Gastroesophageal sphincter (tissue), 4 donors: Measurements from ENCODE around the gene PSMB7. TPM values are rescaled to one million over a fixed set of nuclear protein-coding genes. Genes with fewer than 3 reads are reported as not detected.

Experiments
- ATAC-seq: fragments of 150-250 bp; one replicate; pipeline ENCODE4 v1.9.1; 2016; ENCODE audit warnings: mild to moderate bottlenecking, moderate library complexity
- H3K27ac ChIP-seq, 4 donors: fragments of 200-600 bp; sonication (generic) in 3 of 4; 1 replicate in 3 of 4; 2 replicates in 1 of 4; pipeline ENCODE4 v1.5.1; 2016 to 2019
- H3K27me3 ChIP-seq: fragments of 200-600 bp; sonication (generic); one replicate; pipeline ENCODE4 v1.5.1; 2019
- H3K36me3 ChIP-seq, 2 donors: fragments of 200-600 bp; sonication (generic); one replicate each; pipeline ENCODE4 v1.5.1; 2019; ENCODE audit warnings: control low read depth in 1 of 2
- H3K4me1 ChIP-seq, 3 donors: fragments of 200-600 bp; sonication (generic); 1 replicate in 2 of 3; 2 replicates in 1 of 3; pipeline ENCODE4 v1.5.1; 2016 to 2019; ENCODE audit warnings: control low read depth in 2 of 3
- H3K4me3 ChIP-seq, 2 donors: fragments of 200-600 bp; sonication (generic); one replicate each; pipeline ENCODE4 v1.5.1; 2019; ENCODE audit warnings: mild to moderate bottlenecking in 1 of 2, moderate library complexity in 1 of 2
- H3K9me3 ChIP-seq, 3 donors: fragments of 200-600 bp; sonication (generic); one replicate each; pipeline ENCODE4 v1.5.1; 2017 to 2019; ENCODE audit warnings: control low read depth in 2 of 3
- CTCF ChIP-seq, 4 experiments: fragments of 200-600 bp in 2 of 4; fragments of 450-650 bp in 2 of 4; sonication (generic) in 1 of 4; IDR thresholded peaks; one replicate each; pipeline ENCODE4 v1.5.1; 2017 to 2019; ENCODE audit warnings: antibody characterized with exemption in 4 of 4, mild to moderate bottlenecking in 2 of 4, moderate library complexity in 2 of 4
- EP300 ChIP-seq: sonication (generic); formaldehyde crosslinking; IDR thresholded peaks from one replicate; pipeline ENCODE4 v1.6.1; 2017; ENCODE audit warnings: antibody characterized with exemption, mild to moderate bottlenecking
- POLR2A ChIP-seq, 2 donors: fragments of 450-650 bp; IDR thresholded peaks; one replicate each; pipeline ENCODE4 v1.6.1; 2017; ENCODE audit warnings: antibody characterized with exemption in 2 of 2, mild to moderate bottlenecking in 2 of 2, moderate library complexity in 1 of 2
- POLR2AphosphoS5 ChIP-seq: sonication (generic); formaldehyde crosslinking; IDR thresholded peaks from one replicate; pipeline ENCODE4 v1.6.1; 2017; ENCODE audit warnings: antibody characterized with exemption
- WGBS, 2 donors: methylation state at CpG; one replicate each; pipeline ENCODE4 v1.1.5; 2018; ENCODE audit warnings: low coverage in 1 of 2; 5-methylcytosine and 5-hydroxymethylcytosine counted together
- total RNA-seq, 4 donors: library from RNA; depleted of rRNA; stranded (reverse); fragments of >200 nt; gene quantifications; one replicate each; pipeline ENCODE4 v1.1.0, GENCODE V29; 2016

PSMB7 gene
- total RNA-seq, 4 donors from 2014 or later: 116 to 152 (median 144) TPM

DNA sequence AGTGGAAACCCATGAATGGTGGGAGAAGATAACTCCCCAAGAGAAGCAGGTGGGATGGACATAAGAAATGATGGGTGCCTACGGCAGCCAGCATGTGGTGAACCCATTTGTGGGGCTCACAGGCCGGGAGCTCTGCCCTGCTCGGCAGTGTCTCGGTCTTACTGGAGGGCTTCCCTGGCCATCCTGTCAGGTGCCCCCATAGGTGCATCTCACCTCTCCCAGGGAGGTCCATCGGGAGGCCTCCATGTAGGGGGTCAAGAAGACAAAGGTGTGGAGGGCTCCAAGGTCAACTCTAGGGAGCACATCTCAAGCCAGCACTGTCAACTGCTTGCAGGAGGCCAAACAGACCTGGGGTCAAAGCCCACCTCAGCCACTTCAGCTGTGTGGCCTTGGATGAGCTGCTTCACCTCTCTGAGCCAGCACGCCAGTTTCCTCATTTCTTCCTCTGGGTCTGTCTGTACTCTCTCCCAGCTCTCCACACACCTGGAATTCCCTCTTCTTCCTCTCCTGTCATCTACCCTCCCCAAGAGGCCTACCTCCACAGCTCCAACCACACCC lies 24.5 kb upstream of the PSMB7 start:
- TF ChIP-seq CTCF (IDR thresholded peaks at IDR 0.05) (no peak), POLR2A (IDR thresholded peaks at IDR 0.05) (no peak), EP300 (no peak), POLR2AphosphoS5 (no peak)
- no peak overlapping the region for H3K27ac ChIP-seq
- ATAC-seq: no peak
- no peak overlapping the region for H3K4me3 ChIP-seq
- no peaks in the 10 kb centered on the region for H3K36me3 ChIP-seq
- 86 to 100% methylated on average over 1 of the region's 6 CpGs for WGBS, 2 donors
- peaks cover 0 to 15% (median 0%) of the 10 kb centered on the region in 3 donors for H3K9me3 ChIP-seq
- peaks cover 48% of the 10 kb centered on the region for H3K27me3 ChIP-seq
- H3K4me1 ChIP-seq: no peaks in the 10 kb centered on the region

DNA sequence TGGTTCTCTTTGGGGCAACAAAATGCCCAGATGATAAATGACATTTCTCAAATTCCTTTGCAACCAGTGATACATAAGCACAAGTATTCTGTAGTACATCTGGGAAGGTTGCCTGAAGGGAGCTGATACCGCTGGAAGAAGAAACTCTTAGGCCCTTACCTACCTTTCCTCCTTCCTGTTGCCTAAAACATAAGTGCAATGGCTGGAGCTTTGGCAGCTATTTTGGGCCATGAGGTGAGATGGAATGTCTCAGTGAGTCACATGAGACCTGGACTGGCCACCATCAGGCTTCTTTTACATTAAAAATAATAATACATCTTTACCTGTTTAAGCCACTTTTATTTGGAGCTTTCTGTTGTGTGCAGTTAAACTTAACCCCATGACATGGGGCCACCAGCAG lies 23.8 kb upstream of the PSMB7 start:
- 83 to 100% methylated on average over 1 of the region's 1 CpG for WGBS, 2 donors
- Histone ChIP-seq H3K9me3 (peaks cover 0 to 15% (median 0%) of the 10 kb centered on the region in 3 donors), H3K27ac (no peak overlapping the region), H3K4me1 (no peaks in the 10 kb centered on the region), H3K36me3 (no peaks in the 10 kb centered on the region), H3K27me3 (peaks cover 48% of the 10 kb centered on the region), H3K4me3 (no peak overlapping the region)
- no peak for ATAC-seq
- TF ChIP-seq POLR2AphosphoS5: no peak
- TF ChIP-seq POLR2A (IDR thresholded peaks at IDR 0.05): no peak
- no peak for TF ChIP-seq EP300
- TF ChIP-seq CTCF (IDR thresholded peaks at IDR 0.05): no peak

- WGBS, 2 donors: 83 to 93% methylated on average over 4 to 8 of the region's 9 CpGs
- Histone ChIP-seq H3K4me3 (no peak overlapping the region), H3K27ac (no peak overlapping the region), H3K36me3 (no peaks in the 10 kb centered on the region), H3K9me3 (peaks cover 0 to 15% (median 0%) of the 10 kb centered on the region in 3 donors), H3K4me1 (no peaks in the 10 kb centered on the region), H3K27me3 (peaks cover 48% of the 10 kb centered on the region)
- no peak for ATAC-seq
- TF ChIP-seq EP300 (no peak), CTCF (IDR thresholded peaks at IDR 0.05) (no peak), POLR2AphosphoS5 (no peak), POLR2A (IDR thresholded peaks at IDR 0.05) (no peak)
Measured at GRCh38 chr9:124438091-124438490, 22.8 kb upstream of the PSMB7 start.

GRCh38 chr9:124437086-124437485 lies 21.8 kb upstream of the PSMB7 start:
- Histone ChIP-seq H3K27ac (no peak overlapping the region), H3K36me3 (no peaks in the 10 kb centered on the region), H3K27me3 (peaks cover 51% of the 10 kb centered on the region), H3K4me1 (no peaks in the 10 kb centered on the region), H3K4me3 (no peak overlapping the region), H3K9me3 (peaks cover 0 to 12% (median 0%) of the 10 kb centered on the region in 3 donors)
- no peak for TF ChIP-seq CTCF (IDR thresholded peaks at IDR 0.05)
- TF ChIP-seq POLR2A (IDR thresholded peaks at IDR 0.05): no peak
- TF ChIP-seq POLR2AphosphoS5: no peak
- TF ChIP-seq EP300: no peak
- WGBS, 2 donors: 100% methylated on average over 3 of the region's 3 CpGs; no CpG with 5 or more reads in 1 of the 2 donors
- ATAC-seq: no peak

GRCh38 chr9:124436320-124436719 lies 21.1 kb upstream of the PSMB7 start:
- Histone ChIP-seq H3K27ac (no peak overlapping the region), H3K4me3 (no peak overlapping the region), H3K27me3 (peaks cover 45% of the 10 kb centered on the region), H3K36me3 (no peaks in the 10 kb centered on the region), H3K9me3 (peaks cover 0 to 12% (median 0%) of the 10 kb centered on the region in 3 donors), H3K4me1 (no peaks in the 10 kb centered on the region)
- ATAC-seq: no peak
- TF ChIP-seq POLR2AphosphoS5: no peak
- TF ChIP-seq POLR2A (IDR thresholded peaks at IDR 0.05): no peak
- no peak for TF ChIP-seq EP300
- no peak for TF ChIP-seq CTCF (IDR thresholded peaks at IDR 0.05)
